Endothelial cell of umbilical vein (primary cell): Measurements from ENCODE around the gene SPATA18. TPM values are rescaled to one million over a fixed set of nuclear protein-coding genes. Genes with fewer than 3 reads are reported as not detected.

ENCODE experiments used
- BruUV-seq: library from RNA; stranded (reverse); fragments of 400-500 nt; replicated peaks from 2 replicates; lab custom pipeline; 2021; lab: Mats Ljungman, UMichigan
- CTCF ChIA-PET: fragments of 300-600, 350-600 bp; sonication (Branson Sonifier 250); formaldehyde crosslinking; loops from one replicate; lab custom pipeline; 2021; ENCODE audit warnings: antibody characterized with exemption, inconsistent platforms; lab: Charles Lee
- POLR2A ChIA-PET: fragments of 300-600, 350-600 bp; sonication (Branson Sonifier 250); formaldehyde crosslinking; loops from one replicate; lab custom pipeline; 2021; ENCODE audit warnings: antibody characterized with exemption, inconsistent platforms; lab: Charles Lee
- DNase-seq: peaks from one replicate; pipeline ENCODE4 v3.0.0-alpha.2; 2011; ENCODE audit warnings: low read depth, low spot score
- FAIRE-seq: peaks from 2 replicates; lab custom pipeline; 2011; peaks lifted over from hg19 to GRCh38; lab: Jason Lieb, UNC
- H2AFZ ChIP-seq: 2 replicates; pipeline ENCODE4 v1.6.0; 2012; ENCODE audit warnings: low read depth, low read length, control low read depth, inconsistent platforms
- H3K27ac ChIP-seq: 2 replicates; pipeline ENCODE4 v1.5.1; 2011; ENCODE audit warnings: low read depth, mild to moderate bottlenecking, control low read depth, low read length, moderate library complexity; ENCODE audit not compliant: insufficient read depth
- H3K27me3 ChIP-seq, 2 experiments: 2 replicates each; pipeline versions ENCODE4 v1.6.0 to v1.6.1; 2011; ENCODE audit warnings: low read length in 2 of 2, mixed read lengths in 1 of 2; ENCODE audit not compliant: control insufficient read depth in 2 of 2, insufficient read depth in 2 of 2
- H3K36me3 ChIP-seq, 2 experiments: 2 replicates in 1 of 2; 3 replicates in 1 of 2; pipeline ENCODE4 v1.5.1; 2011; ENCODE audit warnings: low read length in 2 of 2, mild to moderate bottlenecking in 1 of 2, moderate library complexity in 1 of 2; ENCODE audit not compliant: control insufficient read depth in 2 of 2, insufficient read depth in 2 of 2; ENCODE audit errors: extremely low read depth in 1 of 2
- H3K4me1 ChIP-seq: 3 replicates; pipeline ENCODE4 v1.5.1; 2011; ENCODE audit warnings: mild to moderate bottlenecking, low read length; ENCODE audit not compliant: control insufficient read depth, insufficient read depth; ENCODE audit errors: extremely low read depth
- H3K4me2 ChIP-seq: 2 replicates; pipeline ENCODE4 v1.6.1; 2011; ENCODE audit warnings: low read length, control low read depth, mixed read lengths; ENCODE audit not compliant: insufficient read depth
- H3K4me3 ChIP-seq, 3 experiments: fragments of 200-600 bp in 1 of 3; sonication (generic), shearing (Covaris generic) in 1 of 3; replicated peaks in 1 of 3; 2 replicates each; pipeline ENCODE4 v1.5.1; 2011 to 2016; ENCODE audit warnings: control low read depth in 3 of 3, low read length in 3 of 3, mild to moderate bottlenecking in 2 of 3, inconsistent platforms in 1 of 3, low read depth in 1 of 3, moderate library complexity in 1 of 3; ENCODE audit not compliant: insufficient read depth in 1 of 3
- H3K79me2 ChIP-seq: 2 replicates; pipeline ENCODE4 v1.6.0; 2012; ENCODE audit warnings: low read length, inconsistent platforms; ENCODE audit not compliant: control insufficient read depth, insufficient read depth
- H3K9ac ChIP-seq: replicated peaks from 2 replicates; pipeline ENCODE3; 2011; ENCODE audit warnings: low read length, control low read depth; ENCODE audit not compliant: insufficient read depth; ENCODE audit errors: extremely low read depth
- H3K9me1 ChIP-seq: replicated peaks from 3 replicates; pipeline ENCODE4 v1.6.0; 2011; ENCODE audit warnings: mild to moderate bottlenecking, low read length; ENCODE audit not compliant: control insufficient read depth, insufficient read depth; ENCODE audit errors: extremely low read depth
- H3K9me3 ChIP-seq: replicated peaks from 2 replicates; pipeline ENCODE4 v1.5.1; 2012; ENCODE audit warnings: low read length, inconsistent platforms; ENCODE audit not compliant: control insufficient read depth, insufficient read depth
- H4K20me1 ChIP-seq: replicated peaks from 2 replicates; pipeline ENCODE3; 2011; ENCODE audit warnings: mild to moderate bottlenecking, low read length; ENCODE audit not compliant: control insufficient read depth, insufficient read depth; ENCODE audit errors: extremely low read depth
- EZH2 ChIP-seq: IDR thresholded peaks from 2 replicates; pipeline ENCODE4 v1.6.1; 2012; ENCODE audit warnings: borderline replicate concordance, low read depth, mild to moderate bottlenecking, moderate library complexity, low read length, inconsistent platforms; ENCODE audit not compliant: severe bottlenecking
- FOS ChIP-seq: IDR thresholded peaks from 2 replicates; pipeline ENCODE4 v1.6.1; 2011; ENCODE audit warnings: mild to moderate bottlenecking, low read length, moderate library complexity, borderline replicate concordance; ENCODE audit not compliant: insufficient read depth
- GATA2 ChIP-seq: IDR thresholded peaks from 2 replicates; pipeline ENCODE4 v1.7.0; 2011; ENCODE audit warnings: low read depth, mild to moderate bottlenecking, moderate library complexity, mixed read lengths, low read length; ENCODE audit not compliant: insufficient read length, insufficient read depth
- JUN ChIP-seq: IDR thresholded peaks from 2 replicates; pipeline ENCODE4 v1.6.1; 2011; ENCODE audit warnings: borderline replicate concordance, low read depth; ENCODE audit not compliant: insufficient read length, insufficient read depth
- MYC ChIP-seq: IDR thresholded peaks from one replicate; pipeline ENCODE4 v1.6.1; 2011; ENCODE audit warnings: mild to moderate bottlenecking, low read depth, low read length
- POLR2A ChIP-seq: IDR thresholded peaks from 2 replicates; pipeline ENCODE4 v1.6.1; 2012; ENCODE audit warnings: low read depth, mild to moderate bottlenecking, control low read depth, low read length
- POLR2AphosphoS5 ChIP-seq: IDR thresholded peaks from 2 replicates; pipeline ENCODE4 v1.6.1; 2012; ENCODE audit warnings: low read depth, mild to moderate bottlenecking, control low read depth, low read length, moderate library complexity; ENCODE audit not compliant: insufficient read depth
- dilution Hi-C: fragments of 300-500 bp; cut with MboI; formaldehyde crosslinking; loops from one replicate; pipeline ENCODE4 v1.15.0; 2019; ENCODE audit warnings: low sequenced_read_pairs; ENCODE audit not compliant: extremely low pct_ligation_motif_present
- intact Hi-C: fragments of 100-400 bp; cut with micrococcal nuclease; formaldehyde crosslinking; loops from one replicate; pipeline ENCODE4 v1.10.0; 2022
- polyA plus RNA-seq, 4 experiments: library from polyadenylated mRNA; depleted of rRNA in 3 of 4; stranded (reverse) in 3 of 4; unstranded in 1 of 4; fragments of >200 nt; gene quantifications; 2 replicates each; pipeline versions ENCODE4 v1.2.1 to v1.2.3, GENCODE V29; 2011 to 2012; ENCODE audit warnings: missing spikeins in 1 of 4
- total RNA-seq: library from RNA; stranded (reverse); gene quantifications from 2 replicates; pipeline ENCODE4 v1.2.3, GENCODE V29; 2021
- TF ChIP-seq, protein P1 (sequence below): IDR thresholded peaks from 2 replicates; pipeline ENCODE4 v1.6.1; 2011; ENCODE audit not compliant: insufficient read depth, insufficient read length
- TF ChIP-seq, protein P2 (sequence below), 2 donors: IDR thresholded peaks; 1 replicate in 1 of 2; 2 replicates in 1 of 2; pipeline ENCODE4 v1.5.1; 2011; ENCODE audit warnings: low read length in 2 of 2, mild to moderate bottlenecking in 2 of 2, moderate library complexity in 2 of 2, control low read depth in 1 of 2, inconsistent platforms in 1 of 2, low read depth in 1 of 2; ENCODE audit not compliant: insufficient read depth in 1 of 2; ENCODE audit errors: extremely low read depth in 1 of 2

SPATA18 gene
- total and polyA plus RNA-seq, 2 donors (not counting 3 experiments of a cell fraction or from before 2014, with no cell fraction given): 2.7 to 4.6 TPM

DNA sequence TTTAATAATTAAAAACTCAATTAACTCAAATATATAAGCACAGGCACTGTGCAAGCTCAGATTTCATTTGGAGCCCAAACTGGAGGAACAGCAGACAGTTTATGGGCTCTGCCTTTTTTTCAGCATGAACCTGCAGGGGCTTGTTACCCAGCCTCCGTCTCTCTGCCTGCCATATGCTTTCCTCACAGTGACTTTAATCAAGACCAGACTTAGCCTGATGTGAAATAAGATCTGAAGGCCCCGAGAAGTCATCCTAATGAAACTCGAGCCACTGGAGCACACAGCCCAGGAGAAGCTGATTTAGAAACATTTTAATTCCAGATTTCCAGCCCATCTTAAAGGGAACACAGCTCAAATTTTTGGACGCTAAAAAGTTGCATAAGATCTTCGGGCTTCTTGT is 55.6 kb downstream of the SPATA18 start:
- dilution Hi-C loops (no loop called here), intact Hi-C loops (no loop called here)
- Histone ChIP-seq H3K9ac (no peak overlapping the region), H3K27ac (no peak overlapping the region), H4K20me1 (no peaks in the 10 kb centered on the region), H3K36me3 (no peaks in the 10 kb centered on the region), H3K27me3 (no peaks in the 10 kb centered on the region), H3K79me2 (no peaks in the 10 kb centered on the region), H3K4me3 (no peak overlapping the region), H3K4me2 (no peak overlapping the region), H2AFZ (no peak overlapping the region), H3K9me1 (no peaks in the 10 kb centered on the region), H3K9me3 (no peaks in the 10 kb centered on the region), H3K4me1 (peaks cover 2% of the 10 kb centered on the region)
- no peak for DNase-seq
- CTCF ChIA-PET: no interaction called here
- TF ChIP-seq POLR2AphosphoS5: no peak
- TF ChIP-seq GATA2: no peak
- no peak for TF ChIP-seq MYC
- TF ChIP-seq, protein P1, sequence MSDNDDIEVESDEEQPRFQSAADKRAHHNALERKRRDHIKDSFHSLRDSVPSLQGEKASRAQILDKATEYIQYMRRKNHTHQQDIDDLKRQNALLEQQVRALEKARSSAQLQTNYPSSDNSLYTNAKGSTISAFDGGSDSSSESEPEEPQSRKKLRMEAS: no peak
- no peak for TF ChIP-seq JUN
- TF ChIP-seq FOS: no peak
- TF ChIP-seq EZH2: no peak
- TF ChIP-seq, protein P2, sequence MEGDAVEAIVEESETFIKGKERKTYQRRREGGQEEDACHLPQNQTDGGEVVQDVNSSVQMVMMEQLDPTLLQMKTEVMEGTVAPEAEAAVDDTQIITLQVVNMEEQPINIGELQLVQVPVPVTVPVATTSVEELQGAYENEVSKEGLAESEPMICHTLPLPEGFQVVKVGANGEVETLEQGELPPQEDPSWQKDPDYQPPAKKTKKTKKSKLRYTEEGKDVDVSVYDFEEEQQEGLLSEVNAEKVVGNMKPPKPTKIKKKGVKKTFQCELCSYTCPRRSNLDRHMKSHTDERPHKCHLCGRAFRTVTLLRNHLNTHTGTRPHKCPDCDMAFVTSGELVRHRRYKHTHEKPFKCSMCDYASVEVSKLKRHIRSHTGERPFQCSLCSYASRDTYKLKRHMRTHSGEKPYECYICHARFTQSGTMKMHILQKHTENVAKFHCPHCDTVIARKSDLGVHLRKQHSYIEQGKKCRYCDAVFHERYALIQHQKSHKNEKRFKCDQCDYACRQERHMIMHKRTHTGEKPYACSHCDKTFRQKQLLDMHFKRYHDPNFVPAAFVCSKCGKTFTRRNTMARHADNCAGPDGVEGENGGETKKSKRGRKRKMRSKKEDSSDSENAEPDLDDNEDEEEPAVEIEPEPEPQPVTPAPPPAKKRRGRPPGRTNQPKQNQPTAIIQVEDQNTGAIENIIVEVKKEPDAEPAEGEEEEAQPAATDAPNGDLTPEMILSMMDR (IDR thresholded peaks at IDR 0.05; ENCODE audit: extremely low read depth in 1 of 2, insufficient read depth in 1 of 2, low read depth in 1 of 2, low read length in 2 of 2): no peak
- no peak for TF ChIP-seq POLR2A
- no peak for FAIRE-seq
- POLR2A ChIA-PET: no interaction called here
- no TSS peak for BruUV-seq
